Activated CD4-positive, alpha-beta T cell treated with anti-CD3 and anti-CD28 coated beads, Interleukin-2, Interleukin-6, amounts not matched to agents 100 ng/mL and 50 ng/mL, durations not matched to agents 16 hours and 8 hours (primary cell): ENCODE measurements around the gene C2CD4D.

ENCODE experiments used
- DNase-seq: peaks from one replicate; pipeline ENCODE4 v3.0.0-alpha.2; 2020

The C2CD4D gene

DNA sequence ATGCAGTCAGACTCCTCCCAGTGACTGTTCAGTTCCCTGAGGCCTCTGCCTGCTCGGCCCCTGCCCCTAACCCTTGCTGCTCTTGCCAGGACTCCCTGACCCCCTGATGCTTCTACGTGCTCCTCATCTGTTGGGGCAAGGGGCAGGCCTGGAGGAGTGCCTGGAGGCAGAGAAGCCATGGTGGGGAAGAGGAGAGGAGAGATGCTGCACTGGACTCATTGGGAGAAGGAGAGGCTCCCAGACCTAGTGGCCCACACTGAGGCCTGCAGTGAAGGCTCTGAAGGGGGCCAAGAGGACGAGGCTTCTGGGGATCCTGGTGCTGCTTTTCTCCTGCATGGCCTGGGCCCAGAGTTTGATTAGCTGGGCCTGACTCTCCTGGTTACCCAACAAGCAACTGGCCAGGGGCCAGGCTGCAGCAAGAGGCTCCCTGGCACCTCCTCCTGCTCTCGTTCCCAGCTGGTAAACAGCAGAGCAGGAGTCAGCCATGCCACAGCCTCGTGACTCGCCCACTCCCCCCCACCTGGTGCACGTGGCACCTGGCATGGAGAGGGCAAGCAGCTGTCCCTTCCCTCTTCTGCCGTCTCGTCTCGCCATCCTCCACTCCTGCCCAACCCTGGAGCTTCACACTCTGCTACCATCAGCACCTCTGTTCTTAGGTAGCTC lies 7.2 kb downstream of the C2CD4D start:
- no peak for DNase-seq

GRCh38 chr1:151831605-151832004 lies 8.0 kb downstream of the C2CD4D start, which contains the start of gene RORC:
Gene RORC, minus strand, starts transcription at chr1:151831802. Its CDS starts 38 bp downstream, at chr1:151831764.
- no peak for DNase-seq

- no peak for DNase-seq
These were observed 8.4 kb downstream of the C2CD4D start for GRCh38 chr1:151831256-151831591.

- DNase-seq = no peak
These were observed 9.6 kb downstream of the C2CD4D start for GRCh38 chr1:151830055-151830454.

DNA sequence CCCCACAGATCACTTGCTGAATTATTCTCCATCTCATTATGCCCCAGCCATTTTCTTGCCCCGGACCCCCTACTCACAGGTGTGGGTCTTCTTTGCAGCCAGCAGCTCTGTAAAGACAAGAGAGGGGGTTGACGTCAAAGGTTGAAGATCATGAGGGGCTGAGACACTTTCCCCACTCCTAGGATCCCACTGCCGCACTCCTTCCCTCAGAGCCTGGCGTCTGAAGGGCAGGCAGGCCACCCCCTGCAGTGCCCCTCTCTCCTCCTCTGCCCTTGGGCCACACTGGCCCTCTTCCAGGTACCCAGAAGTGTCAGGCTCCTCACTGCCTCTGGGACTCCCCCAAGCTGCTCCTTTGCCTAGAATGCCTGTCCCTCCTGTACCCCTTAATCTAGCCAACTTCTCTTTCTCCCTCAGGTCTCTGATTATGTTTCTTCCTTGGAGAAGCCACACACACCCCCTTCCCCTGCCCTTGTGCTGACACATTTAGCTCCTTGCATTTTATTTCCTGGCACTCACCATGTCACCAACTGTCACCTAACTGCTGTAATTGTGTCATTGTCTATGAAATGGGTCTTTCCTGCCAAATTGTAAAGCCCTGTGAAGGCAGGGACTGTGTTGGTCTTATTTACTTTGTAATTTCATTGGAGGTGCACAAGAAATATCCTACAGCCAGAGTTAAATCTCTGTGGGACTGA lies 10.1 kb downstream of the C2CD4D start:
- DNase-seq = peak; percentile 78

DNA sequence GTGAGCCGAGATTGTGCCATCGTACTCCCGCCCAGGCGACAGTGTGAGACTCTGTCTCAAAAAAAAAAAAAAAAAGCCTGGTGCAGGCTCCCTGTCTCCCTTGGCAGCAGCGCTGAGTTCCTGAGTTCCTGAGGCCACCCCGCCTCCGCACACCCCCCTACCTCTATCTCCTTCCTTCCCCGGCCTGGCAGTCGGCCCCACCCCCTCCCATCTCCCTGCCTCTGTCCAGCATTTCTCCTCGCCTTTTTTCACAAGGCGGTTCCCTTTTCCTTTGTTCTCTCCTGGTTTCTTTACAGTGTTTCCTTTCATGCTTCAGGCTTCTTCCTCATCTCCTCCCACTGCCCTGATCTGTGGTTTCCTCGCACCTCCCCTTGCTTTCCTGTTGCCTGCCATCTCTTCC lies 10.7 kb downstream of the C2CD4D start:
- peak; percentile 42 for DNase-seq

DNA sequence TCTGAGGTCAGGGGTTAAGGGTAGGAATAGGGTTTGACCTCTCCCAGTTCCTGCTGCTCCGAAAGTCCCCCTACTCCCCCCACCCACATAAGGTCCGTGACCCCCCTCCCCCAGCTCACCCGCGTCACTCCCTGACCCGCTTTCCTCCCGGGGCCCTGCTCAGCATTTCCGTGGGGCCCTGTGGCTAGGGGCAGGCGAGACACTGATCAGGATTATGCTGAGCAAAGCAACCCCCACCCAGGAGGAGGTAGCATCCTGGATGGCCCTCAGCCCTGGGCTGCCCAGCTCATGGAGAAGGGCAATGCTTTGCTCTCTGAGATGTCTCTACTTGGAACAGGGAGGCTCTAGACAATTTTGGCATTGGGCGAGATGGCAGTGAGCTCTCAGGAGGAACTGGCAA lies 11.8 kb downstream of the C2CD4D start:
- peak; percentile 49 for DNase-seq

DNA sequence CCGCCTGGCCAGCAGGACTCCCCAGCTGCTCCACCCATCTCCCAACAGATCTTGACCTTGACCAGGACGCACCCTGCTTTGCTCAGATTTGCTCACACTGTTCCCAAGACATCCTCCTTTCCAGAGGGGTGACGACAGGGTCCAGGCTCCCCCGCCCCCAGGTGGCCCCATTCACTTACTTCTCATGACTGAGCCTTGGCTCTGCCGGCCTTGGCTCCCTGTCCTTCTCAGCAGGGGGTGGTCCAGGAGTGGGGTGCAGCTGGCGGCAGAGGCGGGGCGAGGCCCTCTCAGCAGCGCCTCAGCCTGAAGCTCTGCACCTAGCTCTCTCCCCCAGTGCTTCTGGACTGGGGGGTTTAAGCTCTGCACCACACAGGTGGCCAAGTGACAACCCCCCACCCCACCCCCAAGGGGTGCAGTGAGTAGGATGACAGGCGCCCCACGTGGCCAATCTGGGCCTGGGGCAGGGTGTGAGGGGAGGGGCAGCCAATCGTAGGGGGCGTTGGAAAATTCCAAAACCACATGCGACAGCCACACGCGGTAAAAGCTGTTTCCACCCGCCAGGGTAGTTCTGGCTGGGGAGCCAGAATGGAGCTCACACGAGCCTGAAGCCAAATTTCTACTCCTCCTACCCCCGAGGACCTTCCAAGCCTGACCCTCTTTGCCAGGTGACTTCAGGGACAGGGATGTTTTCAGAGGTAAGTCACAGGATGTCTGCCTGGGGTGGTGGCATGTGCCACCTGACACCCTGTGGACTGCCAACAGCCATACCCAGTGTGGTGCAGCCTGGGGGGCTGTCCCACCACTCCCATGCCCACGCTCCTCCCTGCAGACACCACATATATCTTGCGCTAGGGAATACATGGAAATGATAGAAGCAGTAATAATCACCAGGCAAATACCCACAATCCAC lies 13.6 kb downstream of the C2CD4D start:
- peak; percentile 57 for DNase-seq

DNA sequence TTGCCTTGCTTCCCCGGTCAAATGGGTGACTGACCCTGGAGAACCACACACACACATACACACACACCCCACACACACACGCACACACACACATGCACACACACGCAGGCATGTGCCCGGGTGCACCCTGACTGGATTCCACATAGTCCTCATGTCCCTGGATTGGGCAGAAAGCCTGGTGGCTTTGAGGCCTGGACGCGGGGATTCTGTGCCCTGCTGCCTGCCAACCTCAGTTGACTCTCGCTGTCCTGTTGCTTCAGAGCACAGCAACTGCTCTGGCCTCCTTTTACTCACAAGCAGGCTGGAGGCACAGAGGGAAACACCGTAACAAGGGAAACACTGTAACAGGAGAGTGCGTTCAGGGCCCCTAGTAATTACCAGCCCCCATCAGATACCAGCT lies 14.4 kb downstream of the C2CD4D start:
- no peak for DNase-seq

- no peak for DNase-seq
These were observed 16.4 kb downstream of the C2CD4D start for GRCh38 chr1:151823175-151823574.

DNA sequence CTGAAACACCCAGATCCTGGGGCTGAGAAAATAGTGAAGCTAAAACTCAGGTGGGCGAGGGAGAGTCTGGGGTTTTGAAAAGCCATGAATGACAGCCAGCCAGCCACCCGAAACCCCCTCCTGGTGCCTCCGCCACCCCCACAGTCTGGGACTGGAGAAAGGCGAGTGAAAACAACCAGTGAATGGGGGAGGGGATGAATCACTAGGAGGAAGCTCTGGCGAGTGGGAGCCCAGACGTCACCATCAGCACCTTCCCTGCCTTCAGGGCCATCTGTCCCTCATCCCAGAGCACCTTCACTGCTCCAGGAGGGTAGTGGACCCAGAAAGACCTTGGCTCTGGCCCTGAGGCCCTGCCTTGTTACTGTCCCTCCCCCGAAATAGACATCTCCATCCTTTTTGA lies 17.2 kb downstream of the C2CD4D start:
- peak; percentile 55 for DNase-seq

DNA sequence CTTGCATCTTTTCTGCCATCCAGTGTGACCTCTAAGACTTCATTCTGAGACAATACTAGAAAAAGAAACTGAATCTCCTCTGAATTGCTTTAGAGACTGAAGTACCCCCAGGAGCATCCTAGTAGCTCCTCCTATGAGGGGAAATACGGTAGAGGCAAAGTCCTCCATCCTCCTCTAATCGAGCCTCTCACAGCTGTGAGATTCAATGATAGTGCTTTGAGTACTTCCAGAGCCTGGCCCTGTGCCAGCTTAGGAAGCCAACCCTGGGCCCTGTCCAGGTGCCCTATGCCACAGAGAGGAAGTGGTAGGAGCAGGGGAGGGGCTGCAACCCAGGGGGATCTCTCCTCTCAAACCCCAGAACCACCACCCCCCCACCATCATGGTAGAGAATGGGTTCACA lies 18.7 kb downstream of the C2CD4D start:
- peak; percentile 34 for DNase-seq

GRCh38 chr1:151819976-151820623 lies 19.5 kb downstream of the C2CD4D start:
- peak; percentile 66 for DNase-seq

- DNase-seq = no peak
These were observed 20.3 kb downstream of the C2CD4D start for GRCh38 chr1:151819227-151819835.

DNA sequence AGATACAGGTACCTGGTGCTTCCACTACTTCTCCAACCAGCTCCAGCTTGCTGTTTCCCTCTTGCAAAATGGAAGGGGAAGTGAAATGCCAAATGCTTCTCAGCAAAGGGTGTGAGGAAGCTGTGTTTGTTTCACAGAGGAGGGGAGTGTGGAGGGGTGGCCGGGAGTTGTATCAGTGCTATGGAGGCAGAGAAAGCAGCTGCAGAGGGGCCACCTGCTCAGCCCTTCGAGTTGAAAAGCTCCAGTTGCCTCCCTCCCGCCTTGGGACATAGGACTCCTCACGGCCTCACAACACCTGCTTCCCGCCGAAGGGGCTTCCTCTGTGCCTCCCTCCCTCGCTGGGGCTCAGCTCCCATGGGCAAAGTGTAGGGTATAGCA lies 22.3 kb downstream of the C2CD4D start:
- no peak for DNase-seq

GRCh38 chr1:151816548-151817352 lies 22.9 kb downstream of the C2CD4D start:
- DNase-seq = no peak

DNA sequence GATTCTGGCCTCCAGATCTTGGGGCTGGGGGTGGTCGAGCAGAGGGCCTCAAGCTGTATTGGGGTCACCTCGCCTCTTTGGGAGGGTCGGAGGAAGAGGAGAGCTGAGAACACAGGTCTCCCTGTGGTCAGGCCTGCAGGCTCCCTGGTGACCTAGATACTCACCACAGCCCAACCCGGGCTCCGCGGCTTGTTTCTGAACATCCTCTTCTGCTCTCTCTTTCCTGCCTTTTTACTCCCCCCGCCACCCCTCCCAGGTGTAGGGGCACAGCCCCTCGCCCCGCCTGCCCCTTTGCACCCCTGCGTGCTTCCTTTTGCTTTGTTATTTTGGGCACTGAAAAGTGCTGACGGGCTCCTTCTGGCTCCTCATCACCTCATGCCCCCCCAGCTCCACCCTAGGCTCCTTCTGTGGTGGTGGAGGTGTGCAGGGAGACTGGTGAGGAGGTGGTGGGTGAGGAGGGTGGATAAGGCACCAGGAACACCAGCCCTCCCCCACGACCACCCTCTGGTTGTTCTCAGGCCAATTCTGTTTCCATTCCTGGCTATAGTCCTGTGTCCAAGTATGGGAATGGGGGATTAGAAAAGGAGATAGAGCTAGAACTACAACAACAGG lies 23.8 kb downstream of the C2CD4D start:
- DNase-seq = no peak

GRCh38 chr1:151814971-151815545 lies 24.6 kb downstream of the C2CD4D start:
- no peak for DNase-seq

- DNase-seq = no peak
These were observed 25.2 kb downstream of the C2CD4D start for GRCh38 chr1:151814426-151814825.

DNA sequence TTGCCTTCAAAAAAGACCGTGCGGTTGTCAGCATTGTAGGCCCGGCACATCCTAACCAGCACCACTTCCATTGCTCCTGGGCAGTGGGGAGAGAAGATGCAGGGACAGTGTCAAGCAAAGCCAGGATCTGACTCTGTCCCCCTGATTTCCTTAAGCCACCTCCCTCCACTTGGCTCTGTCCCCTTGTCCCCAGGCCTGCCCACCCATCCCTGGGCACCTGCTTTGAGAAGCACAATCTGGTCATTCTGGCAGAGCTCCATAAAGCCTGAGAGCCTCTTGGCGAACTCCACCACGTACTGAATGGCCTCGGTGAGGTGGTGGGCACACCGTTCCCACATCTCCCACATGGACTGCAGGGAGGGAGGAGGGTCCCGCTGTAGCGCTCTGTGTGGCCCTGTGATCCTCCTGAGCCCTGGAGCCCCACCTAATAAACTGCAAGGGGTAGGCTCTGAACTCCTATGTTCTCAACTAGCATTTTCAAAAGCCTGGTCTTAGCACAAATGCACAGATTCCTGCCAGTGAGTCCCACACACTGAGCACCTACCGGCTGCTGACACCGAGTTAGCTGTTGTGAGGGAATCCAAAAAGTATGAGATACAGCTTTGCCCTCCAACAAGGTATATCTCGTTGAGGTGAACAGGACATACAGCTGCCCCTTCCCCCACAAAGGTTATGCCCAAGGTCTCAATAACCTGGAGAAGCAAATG lies 26.2 kb downstream of the C2CD4D start:
- DNase-seq = no peak
